Ovary (tissue), 3 donors: Measurements from ENCODE around the gene SRRT.

Experiments used
- EP300 ChIP-seq: sonication (generic); formaldehyde crosslinking; IDR thresholded peaks from one replicate; pipeline ENCODE4 v1.6.1; 2017; ENCODE audit warnings: antibody characterized with exemption
- POLR2A ChIP-seq: fragments of 450-650 bp; IDR thresholded peaks from one replicate; pipeline ENCODE4 v1.6.1; 2017; ENCODE audit warnings: antibody characterized with exemption, mild to moderate bottlenecking, moderate library complexity
- TF ChIP-seq, protein P1 (sequence below), 3 donors: fragments of 450-650 bp in 2 of 3; fragments of 200-600 bp in 1 of 3; IDR thresholded peaks; one replicate each; pipeline versions ENCODE4 v1.5.1 to v1.8.0; 2016 to 2022; ENCODE audit warnings: antibody characterized with exemption in 3 of 3, mild to moderate bottlenecking in 1 of 3
- donor health status: DM: no; HTN: no; CAD: no.

DNA sequence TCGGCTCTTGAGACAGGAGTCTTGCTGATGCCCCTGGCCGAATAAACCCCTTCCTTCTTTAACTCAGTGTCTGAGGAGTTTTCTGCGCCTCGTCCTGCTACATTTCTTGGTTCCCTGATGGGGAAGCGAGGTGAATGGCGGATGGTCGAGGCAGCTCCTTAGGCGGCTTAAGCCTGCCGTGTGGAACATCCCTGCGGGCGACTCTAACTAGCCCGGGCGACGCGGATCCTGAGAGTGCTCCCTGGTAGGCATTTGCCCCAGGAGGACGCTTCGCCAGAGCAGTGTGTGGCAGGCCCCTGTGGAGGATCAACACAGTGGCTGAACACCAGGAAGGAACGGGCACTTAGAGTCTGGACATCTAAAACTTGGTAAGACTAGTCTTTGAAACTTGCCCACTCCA lies 35.5 kb upstream of the SRRT start:
- TF ChIP-seq, protein P1, sequence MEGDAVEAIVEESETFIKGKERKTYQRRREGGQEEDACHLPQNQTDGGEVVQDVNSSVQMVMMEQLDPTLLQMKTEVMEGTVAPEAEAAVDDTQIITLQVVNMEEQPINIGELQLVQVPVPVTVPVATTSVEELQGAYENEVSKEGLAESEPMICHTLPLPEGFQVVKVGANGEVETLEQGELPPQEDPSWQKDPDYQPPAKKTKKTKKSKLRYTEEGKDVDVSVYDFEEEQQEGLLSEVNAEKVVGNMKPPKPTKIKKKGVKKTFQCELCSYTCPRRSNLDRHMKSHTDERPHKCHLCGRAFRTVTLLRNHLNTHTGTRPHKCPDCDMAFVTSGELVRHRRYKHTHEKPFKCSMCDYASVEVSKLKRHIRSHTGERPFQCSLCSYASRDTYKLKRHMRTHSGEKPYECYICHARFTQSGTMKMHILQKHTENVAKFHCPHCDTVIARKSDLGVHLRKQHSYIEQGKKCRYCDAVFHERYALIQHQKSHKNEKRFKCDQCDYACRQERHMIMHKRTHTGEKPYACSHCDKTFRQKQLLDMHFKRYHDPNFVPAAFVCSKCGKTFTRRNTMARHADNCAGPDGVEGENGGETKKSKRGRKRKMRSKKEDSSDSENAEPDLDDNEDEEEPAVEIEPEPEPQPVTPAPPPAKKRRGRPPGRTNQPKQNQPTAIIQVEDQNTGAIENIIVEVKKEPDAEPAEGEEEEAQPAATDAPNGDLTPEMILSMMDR (IDR thresholded peaks at IDR 0.05), result no peak
- TF ChIP-seq POLR2A (no peak), EP300 (no peak)
